HG03039 (cell line): ENCODE measurements around the gene TGFB2.
"Not testable (repeated sequence)": the region's sequence is repeated elsewhere in the genome, so short reads cannot be mapped to it uniquely, and the experiment has no call there.

Experiments
- ATAC-seq: cut with Tn5 transposase; IDR thresholded peaks from one replicate; pipeline ENCODE4 v1.9.1; 2021; ENCODE audit warnings: mild to moderate bottlenecking, moderate library complexity; ENCODE audit not compliant: unreplicated experiment

The TGFB2 gene

GRCh38 chr1:218344814-218345672 is at the start of gene TGFB2:
TGFB2 (plus strand) TSS chr1:218345336; CDS start chr1:218346702, 1,366 bp downstream.
- ATAC-seq, result peak; percentile 28

- ATAC-seq, result no peak
Measured at GRCh38 chr1:218296162-218296561, 49.0 kb upstream of the TGFB2 start.

GRCh38 chr1:218297461-218297860 is 47.7 kb upstream of the TGFB2 start:
- ATAC-seq, result no peak

- ATAC-seq, result no peak
Measured at GRCh38 chr1:218297867-218298266, 47.3 kb upstream of the TGFB2 start.

- ATAC-seq, result no peak
Measured at GRCh38 chr1:218298398-218298797, 46.7 kb upstream of the TGFB2 start.

GRCh38 chr1:218299416-218299815 is 45.7 kb upstream of the TGFB2 start:
- ATAC-seq, result no peak

- no peak for ATAC-seq
Measured at GRCh38 chr1:218301217-218301616, 43.9 kb upstream of the TGFB2 start.

- no peak for ATAC-seq
Measured at GRCh38 chr1:218302155-218302554, 43.0 kb upstream of the TGFB2 start.

- peak; percentile 43 for ATAC-seq
Measured at GRCh38 chr1:218303176-218303879, 41.8 kb upstream of the TGFB2 start.

GRCh38 chr1:218304281-218305039 is 40.7 kb upstream of the TGFB2 start:
- no peak for ATAC-seq

GRCh38 chr1:218305472-218306064 is 39.6 kb upstream of the TGFB2 start:
- no peak for ATAC-seq

GRCh38 chr1:218312509-218312908 is 32.6 kb upstream of the TGFB2 start:
- ATAC-seq, result no peak

GRCh38 chr1:218314316-218314715 is 30.8 kb upstream of the TGFB2 start:
- ATAC-seq, result no peak

- ATAC-seq, result no peak
Measured at GRCh38 chr1:218315638-218316037, 29.5 kb upstream of the TGFB2 start.

- ATAC-seq, result no peak
Measured at GRCh38 chr1:218317061-218317460, 28.1 kb upstream of the TGFB2 start.

- ATAC-seq, result not testable (repeated sequence)
Measured at GRCh38 chr1:218320182-218320581, 25.0 kb upstream of the TGFB2 start.

GRCh38 chr1:218322762-218323161 is 22.4 kb upstream of the TGFB2 start:
- no peak for ATAC-seq

- ATAC-seq, result no peak
Measured at GRCh38 chr1:218323568-218324225, 21.4 kb upstream of the TGFB2 start.

- no peak for ATAC-seq
Measured at GRCh38 chr1:218324226-218324580, 20.9 kb upstream of the TGFB2 start.

- ATAC-seq, result no peak
Measured at GRCh38 chr1:218328769-218329168, 16.4 kb upstream of the TGFB2 start.
